ENCODE results near the gene MRPL1.
"Not testable (repeated sequence)": the region's sequence is repeated elsewhere in the genome, so short reads cannot be mapped to it uniquely, and the experiment has no call there.

GRCh38 chr4:77863341-77863740 is 711 bp downstream of the MRPL1 start:
- not testable (repeated sequence) for TF ChIP-seq CTCF (IDR thresholded peaks at IDR 0.05); POLR2AphosphoS5 (IDR thresholded peaks at IDR 0.05; ENCODE audit: low read depth, low read length)

All from Panc1 (cell line).